ENCODE measurements around the gene METTL1. TPM values are rescaled to one million over a fixed set of nuclear protein-coding genes. Genes with fewer than 3 reads are reported as not detected.
"Not testable (repeated sequence)": the region's sequence is repeated elsewhere in the genome, so short reads cannot be mapped to it uniquely, and the experiment has no call there.

Gene METTL1
- total RNA-seq: 13.4 TPM

DNA sequence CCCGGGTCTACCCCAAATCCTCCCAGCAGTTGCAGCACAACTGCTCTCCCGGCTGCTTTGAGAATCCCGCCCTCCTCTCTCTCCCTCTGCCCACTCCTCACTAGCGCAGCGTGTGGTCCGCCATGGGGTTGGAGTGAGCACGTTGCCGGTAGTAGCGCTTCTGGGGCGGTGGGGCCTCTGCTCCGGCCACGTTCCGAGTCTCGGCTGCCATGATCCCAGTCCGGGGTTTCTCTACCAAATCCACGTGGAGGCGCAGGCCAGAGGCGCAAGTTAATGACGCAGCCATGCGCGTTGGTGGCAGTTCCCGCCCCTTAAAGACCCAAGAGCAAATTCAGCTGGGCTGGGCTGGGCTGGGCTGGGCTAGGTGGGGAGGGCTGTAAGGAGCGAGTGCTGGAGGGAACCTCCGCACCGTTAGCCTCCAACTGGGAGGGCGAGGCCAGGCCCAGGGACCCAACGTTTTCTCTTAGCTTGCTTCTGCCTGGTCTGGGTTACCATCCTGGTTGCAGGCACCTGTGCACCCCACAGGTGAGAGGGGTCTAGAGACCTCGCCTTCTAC is at the start of gene METTL1:
Gene METTL1 (minus strand): TSS at position 233 of the 556 bp plus-strand sequence. CDS start 22 bp downstream, at position 211.
- intact Hi-C loops (cut with DNase I): no loop called here
- ATAC-seq (peak; percentile 98), DNase-seq (ENCODE audit: low spot score) (peak; percentile 95)

DNA sequence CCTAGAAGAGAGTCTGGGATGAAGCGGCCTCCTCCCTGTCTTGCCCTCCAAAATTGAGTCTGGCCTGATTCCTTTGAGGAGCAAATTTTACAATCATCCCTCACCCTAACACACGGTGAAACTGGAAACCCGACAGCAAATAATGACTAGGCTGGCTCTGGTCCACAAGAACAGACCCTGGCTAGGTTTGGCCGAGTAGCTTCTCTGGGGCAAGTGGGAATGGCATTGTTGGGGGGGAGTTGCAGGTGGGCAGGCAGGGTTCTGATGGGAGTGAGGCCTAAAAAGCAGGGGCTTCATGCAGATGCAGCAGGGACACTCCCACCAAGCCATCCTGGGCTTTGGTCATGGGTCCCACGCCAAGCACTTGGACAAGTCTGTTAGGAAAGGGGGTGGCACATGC is 49.1 kb upstream of the METTL1 start:
- intact Hi-C loops (cut with DNase I); ATAC-seq; DNase-seq (ENCODE audit: low spot score): not testable (repeated sequence)

- intact Hi-C loops (cut with DNase I); ATAC-seq; DNase-seq (ENCODE audit: low spot score): not testable (repeated sequence)
These were observed 48.2 kb upstream of the METTL1 start for GRCh38 chr12:57820119-57820518.

DNA sequence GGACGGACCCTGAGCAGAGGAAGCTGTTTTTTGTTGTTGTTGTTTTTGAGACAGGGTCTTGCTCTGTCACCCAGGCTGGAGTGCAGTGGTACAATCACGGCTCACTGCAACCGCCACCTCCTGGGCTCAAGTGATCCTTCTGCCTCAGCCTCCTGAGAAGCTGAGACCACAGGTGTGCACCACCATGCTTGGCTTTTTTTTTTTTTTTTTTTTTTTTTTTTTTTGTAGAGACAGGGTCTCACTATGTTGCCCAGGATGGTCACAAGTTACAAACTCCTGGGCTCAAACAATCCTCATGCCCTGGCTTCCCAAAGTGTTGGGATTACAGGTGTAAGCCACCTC is 46.1 kb upstream of the METTL1 start:
- DNase-seq (ENCODE audit: low spot score); intact Hi-C loops (cut with DNase I); ATAC-seq: not testable (repeated sequence)

GRCh38 chr12:57817261-57817989 is 45.5 kb upstream of the METTL1 start:
- ATAC-seq (peak; percentile 21), DNase-seq (ENCODE audit: low spot score) (no peak)
- intact Hi-C loops (cut with DNase I): no loop called here

- ATAC-seq (peak; percentile 67), DNase-seq (ENCODE audit: low spot score) (no peak)
- intact Hi-C loops (cut with DNase I): no loop called here
These were observed 44.9 kb upstream of the METTL1 start for GRCh38 chr12:57816855-57817151.

DNA sequence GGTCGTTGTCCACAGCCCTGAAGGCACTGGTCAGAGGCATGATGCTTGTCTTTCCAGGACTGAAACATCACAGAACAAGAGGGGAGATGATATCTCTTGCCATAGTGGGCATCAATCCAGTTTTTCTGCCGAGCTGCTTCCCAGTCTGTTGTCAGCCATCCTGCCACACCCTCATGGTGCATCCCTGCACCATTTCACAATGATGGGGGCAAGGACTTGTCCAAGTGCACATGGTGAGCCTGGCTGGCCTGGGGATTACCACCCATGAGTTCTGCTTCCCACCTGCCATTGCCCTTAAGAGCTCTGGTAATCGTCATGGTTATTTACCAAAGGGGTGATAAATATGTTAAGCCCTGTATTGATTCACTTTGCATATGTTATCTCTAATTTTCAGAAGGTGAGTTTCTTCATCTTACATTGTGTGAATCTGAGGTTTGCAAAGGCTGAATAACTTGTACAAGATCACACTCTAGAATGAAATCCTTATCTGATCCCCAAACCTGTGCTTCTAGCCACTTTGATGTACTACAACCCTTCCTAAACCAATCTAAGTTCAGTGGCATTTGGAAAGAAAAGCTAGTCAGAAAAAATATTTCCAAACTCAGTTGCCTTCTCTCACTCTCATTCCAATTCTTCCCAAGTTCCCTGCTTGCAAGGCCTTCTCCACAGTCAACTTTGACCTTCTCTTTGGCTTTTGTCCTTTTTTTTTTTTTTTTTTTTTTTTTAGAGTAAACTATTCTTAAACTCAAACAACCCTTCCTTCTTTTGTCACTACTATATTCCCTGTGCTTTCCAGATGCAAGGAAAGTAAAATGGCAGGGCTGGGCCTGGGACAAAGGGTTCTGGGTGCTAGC is 44.3 kb upstream of the METTL1 start:
- no peak for DNase-seq (ENCODE audit: low spot score)
- intact Hi-C loops (cut with DNase I): no loop called here
- ATAC-seq: no peak

DNA sequence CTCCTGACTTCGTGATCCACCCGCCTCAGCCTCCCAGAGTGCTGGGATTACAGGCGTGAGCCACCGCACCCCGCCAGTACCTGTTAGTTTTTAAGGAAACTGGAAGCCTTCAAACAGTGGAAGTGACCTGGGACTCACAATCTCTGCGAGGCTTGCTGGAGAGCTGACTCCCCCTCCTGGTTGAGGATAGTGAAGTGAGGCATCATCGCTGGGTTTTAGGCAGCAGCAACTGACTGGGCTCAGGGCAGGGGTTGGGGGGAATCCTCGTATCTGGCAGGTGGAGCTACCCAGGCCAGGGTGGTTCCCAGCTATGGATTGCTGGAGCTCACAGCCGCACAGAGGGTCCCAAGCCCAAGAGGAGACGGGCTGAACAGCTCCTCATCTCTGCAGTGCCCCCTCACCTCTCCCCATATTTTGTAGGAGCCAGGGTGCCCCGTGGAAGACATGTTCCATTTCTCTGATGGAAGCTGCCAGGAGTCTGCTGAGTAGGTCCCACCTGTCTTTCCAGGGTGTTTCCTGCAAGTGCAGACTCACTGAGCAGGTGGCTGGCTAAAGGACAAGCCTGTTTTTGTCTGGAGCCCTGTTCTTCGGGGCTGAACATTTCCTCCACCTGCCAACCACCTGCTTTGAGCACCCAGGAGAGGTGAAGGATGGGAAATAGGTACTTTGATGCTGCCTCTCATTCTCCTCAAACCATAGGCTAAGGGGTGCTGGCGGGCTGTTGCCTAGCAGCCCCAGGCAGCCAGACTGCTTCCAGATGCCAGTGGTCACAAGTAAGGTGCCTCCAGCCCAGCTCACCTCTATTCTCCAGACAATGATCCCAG is 43.5 kb upstream of the METTL1 start:
- DNase-seq (ENCODE audit: low spot score) (no peak), ATAC-seq (no peak)
- intact Hi-C loops (cut with DNase I): no loop called here

- no peak for DNase-seq (ENCODE audit: low spot score)
- peak; percentile 20 for ATAC-seq
- intact Hi-C loops (cut with DNase I): no loop called here
These were observed 42.3 kb upstream of the METTL1 start for GRCh38 chr12:57813971-57814772.

- DNase-seq (ENCODE audit: low spot score) (no peak), ATAC-seq (no peak)
- intact Hi-C loops (cut with DNase I): no loop called here
These were observed 41.4 kb upstream of the METTL1 start for GRCh38 chr12:57813111-57813970.

DNA sequence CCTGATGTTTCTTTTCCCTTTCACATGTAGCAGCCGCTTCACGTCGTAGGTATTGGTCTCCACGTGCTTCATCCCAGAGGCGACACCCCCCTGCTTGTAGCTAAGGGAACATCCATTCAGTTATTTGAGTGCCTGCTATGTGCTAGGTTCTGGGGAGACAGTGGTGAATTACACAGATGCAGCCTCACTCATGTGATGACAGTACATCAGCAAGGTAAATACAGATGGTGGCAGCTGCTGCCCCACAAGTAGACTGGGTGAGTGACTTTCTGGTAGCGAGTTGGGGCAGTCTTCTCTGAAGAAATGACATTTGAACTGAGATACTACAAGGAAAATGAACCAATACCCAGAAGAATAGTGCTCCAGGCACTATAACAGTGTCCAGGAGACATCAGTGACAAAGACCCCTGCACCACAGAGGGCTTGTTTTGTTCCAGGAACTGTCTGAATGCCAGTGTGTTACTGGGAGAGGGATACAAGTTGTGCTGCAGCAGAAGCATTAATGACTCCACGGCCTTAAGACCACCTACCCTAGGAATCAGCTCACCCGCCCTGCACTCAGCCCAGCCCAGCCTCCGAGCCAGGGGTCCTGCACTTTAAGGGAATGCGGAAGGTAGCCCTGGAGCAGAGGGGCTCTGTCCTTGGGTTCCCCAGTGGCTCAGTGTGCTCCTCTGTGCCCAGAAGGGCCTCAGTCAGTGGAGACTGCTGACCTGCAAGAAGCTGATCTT is 39.3 kb upstream of the METTL1 start:
- intact Hi-C loops (cut with DNase I): no loop called here
- ATAC-seq (no peak), DNase-seq (ENCODE audit: low spot score) (no peak)

GRCh38 chr12:57810450-57810849 is 38.5 kb upstream of the METTL1 start:
- ATAC-seq: no peak
- intact Hi-C loops (cut with DNase I): no loop called here
- DNase-seq (ENCODE audit: low spot score): no peak

DNA sequence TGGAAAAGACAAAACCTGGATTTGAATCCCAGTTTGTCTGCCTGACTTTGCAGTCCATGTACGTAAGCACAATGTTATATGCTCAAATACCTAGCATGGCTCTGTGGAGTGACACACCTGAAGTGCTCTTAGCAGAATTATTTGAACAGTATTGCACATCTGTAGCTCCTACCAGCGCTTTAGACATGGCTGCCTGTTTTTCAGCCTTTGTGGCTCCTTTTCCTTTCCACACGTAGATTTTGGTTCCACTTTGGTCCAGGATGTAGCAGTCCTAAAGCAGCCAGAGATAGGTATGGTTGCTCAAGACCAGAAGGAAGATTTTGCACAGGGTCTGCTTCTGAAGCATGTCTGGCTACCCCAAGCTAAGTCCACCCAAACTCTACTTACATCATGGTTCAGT is 37.5 kb upstream of the METTL1 start:
- intact Hi-C loops (cut with DNase I): no loop called here
- DNase-seq (ENCODE audit: low spot score) (no peak), ATAC-seq (no peak)

DNA sequence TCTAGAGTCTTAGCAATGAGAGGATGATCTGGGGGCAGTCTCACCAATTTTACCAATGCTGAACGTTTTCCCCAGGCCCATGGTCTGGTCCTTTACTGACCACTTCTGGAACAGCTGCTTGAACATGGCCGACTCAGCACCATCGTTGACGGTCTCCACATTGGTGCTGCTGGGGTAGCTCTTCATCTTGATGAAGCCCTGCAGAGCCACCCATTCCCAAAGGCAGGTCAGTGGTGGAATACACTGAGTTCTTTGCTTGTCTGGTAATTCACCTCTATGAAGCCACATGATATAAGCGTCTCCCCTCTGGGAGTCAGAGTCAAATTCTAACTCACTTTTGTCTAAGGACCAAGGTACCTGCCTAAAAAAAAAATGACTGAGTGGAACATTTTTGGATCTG is 36.4 kb upstream of the METTL1 start:
- ATAC-seq (no peak), DNase-seq (ENCODE audit: low spot score) (no peak)
- intact Hi-C loops (cut with DNase I): no loop called here

GRCh38 chr12:57807285-57807684 is 35.4 kb upstream of the METTL1 start:
- DNase-seq (ENCODE audit: low spot score) (no peak), ATAC-seq (no peak)
- intact Hi-C loops (cut with DNase I): no loop called here

- intact Hi-C loops (cut with DNase I): no loop called here
- DNase-seq (ENCODE audit: low spot score) (no peak), ATAC-seq (no peak)
These were observed 34.8 kb upstream of the METTL1 start for GRCh38 chr12:57806677-57807076.

- ATAC-seq: peak; percentile 80
- DNase-seq (ENCODE audit: low spot score): peak; percentile 69
- intact Hi-C loops (cut with DNase I): no loop called here
These were observed 31.5 kb upstream of the METTL1 start for GRCh38 chr12:57803319-57803893.
